GM19239 (cell line): ENCODE data around the gene CCL27.

Source experiments
- DNase-seq: peaks from one replicate; pipeline ENCODE4 v3.0.0; 2011; ENCODE audit warnings: low spot score; ENCODE audit not compliant: insufficient read length
- FAIRE-seq: peaks from 2 replicates; lab custom pipeline; 2011; peaks lifted over from hg19 to GRCh38; lab: Jason Lieb, UNC

The CCL27 gene

GRCh38 chr9:34630402-34631154 is 31.9 kb downstream of the CCL27 start:
- FAIRE-seq (no peak), DNase-seq (no peak)

DNA sequence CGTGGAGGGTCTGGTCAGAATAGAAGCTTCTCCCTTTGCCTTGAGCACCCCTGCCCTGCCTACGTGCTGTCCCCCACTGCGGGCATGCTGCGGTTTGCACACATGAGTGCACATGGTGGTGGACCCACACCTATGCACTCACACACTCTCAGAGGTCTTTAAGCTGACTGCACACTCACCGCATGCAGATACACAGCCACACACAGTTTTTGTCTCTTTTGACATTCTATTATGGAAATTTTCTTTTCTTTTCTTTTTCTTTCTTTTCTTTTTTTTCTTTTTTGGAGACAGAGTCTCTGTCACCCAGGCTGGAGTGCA is 33.0 kb downstream of the CCL27 start:
- DNase-seq: no peak
- no peak for FAIRE-seq

DNA sequence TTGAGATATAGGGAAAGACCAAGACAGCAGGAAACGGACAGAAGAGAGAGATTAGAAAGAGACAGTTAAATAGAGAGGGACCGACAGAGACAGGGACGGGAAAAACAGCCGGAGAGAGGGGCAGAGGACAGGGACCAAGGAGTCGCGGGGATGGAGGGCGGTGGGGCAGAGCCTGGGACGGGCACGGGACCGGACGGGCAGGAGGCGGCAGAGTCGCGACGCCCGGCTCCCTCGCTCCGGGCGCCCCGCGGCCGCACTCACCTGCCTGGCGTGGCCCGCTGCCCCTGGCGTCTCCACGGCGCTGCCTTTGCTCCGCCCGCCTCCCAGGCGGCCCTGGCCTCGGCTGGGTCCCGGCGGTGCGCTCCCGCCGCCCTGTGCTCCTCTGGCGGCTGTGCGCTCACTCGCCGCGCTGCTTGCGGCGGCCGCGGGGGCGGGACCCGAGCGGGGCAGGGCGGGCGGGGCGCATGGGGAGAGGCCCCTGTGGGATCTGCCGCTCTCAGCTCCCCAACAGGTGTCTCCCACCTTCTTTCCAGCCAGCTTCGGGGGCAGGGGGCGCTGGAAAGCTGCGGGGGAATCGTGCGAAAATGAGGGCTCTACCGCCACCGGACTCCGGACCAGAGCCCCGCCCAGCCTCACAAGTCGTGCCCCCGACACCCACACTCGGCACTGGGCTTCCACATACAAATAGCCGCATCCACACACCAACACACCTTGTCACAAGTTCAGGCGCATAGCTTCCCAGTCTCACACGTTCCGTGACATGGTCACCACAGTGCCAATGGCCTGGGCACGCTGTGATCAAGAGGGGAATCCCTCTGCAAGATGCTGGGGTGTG is 33.6 kb downstream of the CCL27 start, which contains the start of gene ARID3C:
ARID3C (minus strand) TSS at position 411 of the 835 bp plus-strand sequence. CDS start 1,052 bp downstream, outside the sequence.
- FAIRE-seq (no peak), DNase-seq (no peak)

DNA sequence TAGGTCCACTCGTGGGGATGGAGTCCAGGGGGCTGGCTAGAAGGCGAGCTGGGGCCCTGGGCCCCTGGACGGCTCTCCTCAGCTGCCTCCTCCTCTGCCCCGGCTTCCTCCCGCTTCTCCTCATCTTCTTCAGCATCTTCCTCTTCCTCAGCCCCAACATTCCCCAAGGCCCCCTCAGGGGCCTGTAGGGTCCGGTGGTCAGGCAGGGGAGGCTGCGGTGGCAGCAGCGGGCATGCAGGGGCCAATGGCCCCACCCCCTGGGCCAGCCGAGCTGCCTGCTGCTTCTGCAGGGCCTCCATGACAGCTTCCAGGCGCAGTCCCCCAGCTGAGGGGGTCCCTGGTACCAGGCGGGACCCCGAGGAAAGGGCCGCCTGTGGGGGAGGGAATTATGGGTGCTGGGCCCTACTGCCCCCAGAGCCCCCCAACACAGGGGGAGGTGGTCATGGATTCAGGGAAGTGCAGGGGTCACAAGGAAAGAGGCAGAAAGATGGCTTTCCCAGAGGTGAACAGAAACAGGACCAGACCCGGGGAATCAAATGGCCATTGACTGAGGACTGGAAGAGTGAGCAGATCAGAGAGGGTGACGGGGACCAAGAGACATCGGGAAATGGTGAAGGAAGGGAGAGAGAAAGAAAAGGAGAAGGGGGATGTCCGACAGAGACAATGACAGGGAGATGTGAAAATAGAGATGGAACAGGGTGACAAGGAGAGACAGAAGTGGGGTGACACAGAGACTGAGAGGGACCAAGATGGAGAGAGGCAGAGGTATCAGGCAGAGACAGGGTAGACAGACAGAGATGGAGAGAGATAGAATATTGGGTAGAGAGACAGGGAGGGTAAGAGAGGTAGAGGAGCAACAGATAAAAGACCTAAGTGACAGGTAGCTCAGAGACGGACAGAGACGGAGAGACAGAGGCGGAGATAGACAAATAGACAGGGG is 34.5 kb downstream of the CCL27 start:
- no peak for DNase-seq
- FAIRE-seq: no peak

- DNase-seq (no peak), FAIRE-seq (no peak)
These were observed 37.3 kb downstream of the CCL27 start for GRCh38 chr9:34625186-34625486.

DNA sequence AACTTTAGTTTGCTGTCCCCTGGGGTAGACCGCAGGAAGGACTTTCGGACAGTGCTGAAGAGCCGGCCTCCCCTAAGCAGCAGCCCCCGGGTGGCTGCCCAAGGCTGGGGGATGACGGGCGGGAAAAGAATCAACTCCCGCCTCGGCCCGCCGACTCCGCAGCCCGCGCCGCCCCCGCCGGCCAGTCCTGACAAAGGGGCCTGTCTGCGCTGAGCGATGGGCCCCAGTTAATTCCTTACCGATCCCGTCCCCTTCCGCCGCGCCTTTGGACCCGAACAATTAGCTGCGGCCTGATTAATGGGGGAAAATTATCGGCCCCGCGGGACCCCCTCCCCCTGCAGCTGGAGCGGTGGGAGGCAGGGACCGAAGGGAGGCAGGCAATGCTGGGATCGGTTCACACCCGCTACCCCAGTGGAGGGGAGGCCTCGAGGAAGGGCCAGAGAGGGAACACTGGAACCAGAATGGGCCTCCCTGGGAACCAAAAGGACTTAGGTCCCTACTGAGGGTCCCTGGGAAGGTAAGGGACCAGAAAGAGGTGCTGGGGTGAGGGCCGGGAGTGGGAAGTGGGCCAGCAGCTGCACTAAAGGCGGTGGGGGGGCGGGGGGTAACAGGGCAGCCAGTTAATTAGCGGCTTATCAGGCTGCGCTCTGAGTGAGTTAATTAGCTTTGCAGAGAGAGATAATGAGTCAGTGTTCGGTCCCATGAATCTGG is 37.8 kb downstream of the CCL27 start:
- FAIRE-seq: no peak
- DNase-seq: no peak

GRCh38 chr9:34623374-34624235 is 38.9 kb downstream of the CCL27 start:
- DNase-seq (no peak), FAIRE-seq (no peak)

DNA sequence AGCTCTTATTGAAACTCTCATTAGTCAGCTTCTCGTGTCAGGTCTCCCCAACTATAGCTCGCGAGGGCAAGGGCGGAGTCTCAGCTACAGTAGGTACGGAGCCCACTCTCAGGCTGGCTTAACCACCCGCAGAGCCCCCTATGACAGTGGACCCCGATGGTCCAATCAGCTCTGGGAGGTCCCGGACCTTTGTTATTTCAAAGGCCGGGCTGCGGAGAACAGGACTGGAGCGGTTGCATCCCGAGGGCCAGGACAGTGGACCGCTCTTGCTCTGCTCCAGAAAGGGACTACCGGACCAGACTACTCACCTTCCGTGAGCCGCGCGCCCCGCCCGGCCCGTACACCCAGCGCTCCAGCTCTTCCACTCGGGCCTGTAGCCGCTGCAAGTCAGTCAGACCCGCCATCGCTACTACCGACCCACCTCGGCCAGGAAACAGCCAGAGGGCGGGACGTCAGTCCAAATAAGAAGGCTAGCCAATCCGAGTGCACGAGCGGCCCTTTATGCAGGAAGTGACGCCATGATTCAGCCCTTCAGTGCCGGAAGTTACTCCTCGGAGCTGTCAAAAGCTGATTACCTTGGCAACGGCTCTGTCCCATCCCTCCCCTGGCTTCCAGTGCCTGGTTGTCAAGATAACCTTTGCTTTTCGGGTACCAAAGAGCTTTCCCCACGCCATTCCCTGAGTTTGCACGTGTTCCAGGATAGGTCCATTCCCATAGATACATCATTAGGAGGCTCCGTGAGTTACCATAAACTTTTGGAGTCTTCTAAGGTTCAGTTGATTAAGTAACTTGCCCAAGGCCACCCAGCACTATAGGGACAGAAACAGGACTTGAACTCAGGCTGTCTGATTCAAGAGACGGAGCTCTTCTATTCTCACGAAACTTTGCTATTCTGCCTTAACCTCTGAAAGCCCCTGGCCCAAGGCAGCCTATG is 42.1 kb downstream of the CCL27 start, which contains the start of gene DCTN3:
DCTN3 (minus strand) TSS at position 435 of the 934 bp plus-strand sequence; CDS start at position 404, 31 bp downstream.
- DNase-seq: peak; percentile 98
- FAIRE-seq: peak; percentile 97

- FAIRE-seq: no peak
- DNase-seq: no peak
These were observed 47.3 kb downstream of the CCL27 start for GRCh38 chr9:34615132-34615531.

GRCh38 chr9:34612788-34613390 is 49.6 kb downstream of the CCL27 start:
- FAIRE-seq: peak; percentile 79
- no peak for DNase-seq
